ENCODE measurements around the gene CAMTA2.
A peak's percentile ranks its signal among the peaks of the same experiment; 100 is the strongest.

Gene CAMTA2

GRCh38 chr17:4968486-4969046, 18.9 kb downstream of the CAMTA2 start:
- DNase-seq, result no peak

GRCh38 chr17:4967539-4968485, 19.7 kb downstream of the CAMTA2 start, which contains the start of gene SPAG7:
Gene SPAG7 (minus strand): TSS chr17:4967817. CDS start chr17:4967804, 13 bp downstream.
- DNase-seq, result peak; percentile 90 to 92

- peak; percentile 97 for DNase-seq
Measured at GRCh38 chr17:4966844-4967538, 20.5 kb downstream of the CAMTA2 start.

- no peak for DNase-seq
Measured at GRCh38 chr17:4965311-4965986, 22.0 kb downstream of the CAMTA2 start.

- DNase-seq, result no peak
Measured at GRCh38 chr17:4960279-4960922, 27.1 kb downstream of the CAMTA2 start.

- DNase-seq, result no peak
Measured at GRCh38 chr17:4959261-4959965, 28.1 kb downstream of the CAMTA2 start.

GRCh38 chr17:4958102-4958501, 29.4 kb downstream of the CAMTA2 start:
- no peak for DNase-seq

GRCh38 chr17:4956493-4957061, 30.9 kb downstream of the CAMTA2 start:
- no peak for DNase-seq

- DNase-seq, result no peak
Measured at GRCh38 chr17:4955091-4955490, 32.4 kb downstream of the CAMTA2 start.

GRCh38 chr17:4953451-4953961, 34.0 kb downstream of the CAMTA2 start:
- no peak for DNase-seq

- no peak for DNase-seq
Measured at GRCh38 chr17:4951486-4951885, 36.0 kb downstream of the CAMTA2 start.

- DNase-seq, result no peak
Measured at GRCh38 chr17:4950746-4951204, 36.7 kb downstream of the CAMTA2 start, which contains the start of gene ENO3. Gene ENO3 (plus strand): TSS chr17:4951119. CDS start chr17:4951830, 711 bp downstream.

- DNase-seq, result peak in 1 of 2 experiments; percentile 62
Measured at GRCh38 chr17:4950075-4950745, 37.3 kb downstream of the CAMTA2 start.

- peak; percentile 32 to 62 for DNase-seq
Measured at GRCh38 chr17:4949321-4950074, 38.0 kb downstream of the CAMTA2 start.

- DNase-seq, result peak; percentile 80 to 86
Measured at GRCh38 chr17:4948931-4949320, 38.5 kb downstream of the CAMTA2 start.

- peak; percentile 65 to 74 for DNase-seq
Measured at GRCh38 chr17:4948166-4948930, 39.1 kb downstream of the CAMTA2 start, which contains the start of gene PFN1. Gene PFN1 (minus strand): TSS chr17:4948530. CDS start chr17:4948394, 136 bp downstream.

GRCh38 chr17:4947411-4948165, 39.9 kb downstream of the CAMTA2 start:
- peak in 1 of 2 experiments; percentile 38 for DNase-seq

GRCh38 chr17:4947010-4947410, 40.5 kb downstream of the CAMTA2 start:
- no peak for DNase-seq

Measured in NCI-H1930 (cell line).